Activated CD8-positive, alpha-beta memory T cell treated with anti-CD3 and anti-CD28 coated beads for 24 hours (primary cell): ENCODE data around the gene ABI2.
"Not testable (repeated sequence)": the region's sequence is repeated elsewhere in the genome, so short reads cannot be mapped to it uniquely, and the experiment has no call there.

ENCODE experiments used
- DNase-seq: peaks from one replicate; pipeline ENCODE4 v3.0.0-alpha.2; 2020

Gene ABI2

GRCh38 chr2:203327901-203328759 lies at the start of gene ABI2:
ABI2 (plus strand) TSS chr2:203328394; CDS start chr2:203328515, 121 bp downstream.
- DNase-seq: peak; percentile 86

- DNase-seq: no peak
Observed at GRCh38 chr2:203279288-203279687, 48.9 kb upstream of the ABI2 start.

GRCh38 chr2:203280428-203281064 lies 47.6 kb upstream of the ABI2 start:
- DNase-seq: no peak

DNA sequence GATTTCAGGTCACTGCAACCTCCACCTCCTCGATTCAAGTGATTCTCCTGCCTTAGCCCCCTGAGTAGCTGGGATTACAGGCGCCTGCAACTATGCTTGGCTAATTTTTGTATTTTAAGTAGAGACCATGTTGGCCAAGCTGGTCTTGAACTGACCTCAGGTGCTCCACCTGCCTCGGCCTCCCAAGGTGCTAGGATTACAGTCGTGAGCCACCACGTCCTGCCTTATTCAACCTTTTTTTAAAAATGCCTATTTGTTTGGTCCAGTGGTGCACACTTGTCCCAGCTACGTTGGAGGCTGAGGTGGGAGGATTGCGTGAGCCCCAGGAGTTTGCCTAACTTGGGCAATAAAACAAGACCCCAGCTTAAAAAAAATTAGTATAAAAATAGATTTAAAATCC lies 46.1 kb upstream of the ABI2 start:
- DNase-seq: no peak

GRCh38 chr2:203286532-203286931 lies 41.7 kb upstream of the ABI2 start:
- no peak for DNase-seq

GRCh38 chr2:203301667-203302066 lies 26.5 kb upstream of the ABI2 start:
- DNase-seq: no peak

DNA sequence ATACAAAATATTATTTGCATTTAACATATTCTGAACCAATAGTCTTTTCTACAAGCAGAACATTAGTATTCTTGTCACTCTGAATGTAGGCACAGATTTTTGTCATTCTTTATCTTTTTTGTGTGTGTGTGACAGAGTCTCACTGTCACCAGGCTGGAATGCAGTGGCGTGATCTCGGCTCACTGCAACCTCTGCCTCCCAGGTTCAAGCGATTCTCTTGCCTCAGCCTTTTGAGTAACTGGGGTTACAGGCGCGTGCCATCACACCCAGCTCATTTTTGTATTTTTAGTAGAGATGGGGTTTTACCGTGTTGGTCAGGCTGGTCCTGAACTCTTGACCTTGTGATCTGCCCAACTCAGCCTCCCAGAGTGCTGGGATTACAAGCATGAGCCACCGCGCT lies 25.6 kb upstream of the ABI2 start:
- DNase-seq: not testable (repeated sequence)

- no peak for DNase-seq
Observed at GRCh38 chr2:203310688-203311436, 17.3 kb upstream of the ABI2 start.

GRCh38 chr2:203326356-203326755 lies 1.8 kb upstream of the ABI2 start:
- DNase-seq: no peak

GRCh38 chr2:203327582-203327900 lies 653 bp upstream of the ABI2 start:
- no peak for DNase-seq

DNA sequence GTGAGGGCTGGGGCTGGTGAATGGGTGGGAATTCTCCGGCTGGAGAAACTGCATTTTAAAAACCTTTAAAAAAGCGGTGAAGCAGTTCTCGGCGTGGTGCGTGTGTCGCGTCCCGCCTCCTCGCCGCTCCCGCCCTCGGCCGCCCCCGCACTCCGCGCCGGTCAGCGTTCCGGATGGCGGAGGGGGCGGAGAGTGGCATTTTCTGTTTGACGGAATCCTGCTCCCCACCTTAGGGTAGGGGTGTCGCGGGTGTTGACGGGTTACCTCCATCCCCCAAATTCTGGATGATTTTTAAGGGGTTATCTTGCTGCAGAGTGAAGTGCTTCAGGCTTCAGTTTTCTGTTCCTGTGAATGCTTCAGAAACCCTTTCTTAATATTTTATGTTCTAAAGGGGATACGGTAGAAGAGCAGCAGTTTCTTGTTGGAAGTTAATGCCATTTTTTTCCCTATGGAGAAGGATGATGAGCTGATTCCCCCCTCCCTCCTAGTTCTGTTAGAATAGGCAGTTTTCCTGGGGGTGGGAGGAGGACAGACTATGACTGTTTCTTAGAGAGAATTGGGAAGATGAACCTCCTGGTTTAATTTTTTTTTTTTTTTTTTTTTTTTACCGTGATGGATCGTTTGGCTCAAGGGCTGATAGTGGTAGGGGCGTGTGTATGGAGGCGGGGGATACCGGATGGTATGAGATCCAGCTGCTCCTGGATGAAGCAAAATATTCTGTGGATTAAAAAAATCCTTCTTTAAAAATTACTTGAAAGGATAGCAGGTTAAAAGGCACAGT lies 756 bp downstream of the ABI2 start:
- peak; percentile 76 for DNase-seq

DNA sequence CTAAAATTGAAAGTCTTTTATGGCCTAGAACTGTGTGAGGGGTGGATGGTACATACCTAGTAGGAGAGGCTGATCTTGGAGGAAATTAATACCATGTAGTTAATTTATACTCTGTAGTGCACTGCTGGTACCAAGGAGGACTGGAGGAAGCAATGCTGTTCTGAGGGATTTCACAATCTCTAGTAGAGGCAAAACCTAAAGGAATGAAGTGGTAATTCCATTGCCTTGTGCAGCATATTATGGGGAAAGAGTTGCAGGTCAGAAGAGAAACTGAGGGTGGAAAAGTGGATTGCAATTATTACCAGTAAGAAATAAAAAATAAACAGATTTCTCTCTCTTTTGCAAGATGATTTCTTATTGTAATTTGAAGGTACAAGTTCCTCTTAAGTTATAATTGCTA lies 2.2 kb downstream of the ABI2 start:
- DNase-seq: no peak

- no peak for DNase-seq
Observed at GRCh38 chr2:203338322-203338721, 10.1 kb downstream of the ABI2 start.

- no peak for DNase-seq
Observed at GRCh38 chr2:203340791-203341487, 12.7 kb downstream of the ABI2 start.

- DNase-seq: no peak
Observed at GRCh38 chr2:203341741-203342310, 13.6 kb downstream of the ABI2 start.

DNA sequence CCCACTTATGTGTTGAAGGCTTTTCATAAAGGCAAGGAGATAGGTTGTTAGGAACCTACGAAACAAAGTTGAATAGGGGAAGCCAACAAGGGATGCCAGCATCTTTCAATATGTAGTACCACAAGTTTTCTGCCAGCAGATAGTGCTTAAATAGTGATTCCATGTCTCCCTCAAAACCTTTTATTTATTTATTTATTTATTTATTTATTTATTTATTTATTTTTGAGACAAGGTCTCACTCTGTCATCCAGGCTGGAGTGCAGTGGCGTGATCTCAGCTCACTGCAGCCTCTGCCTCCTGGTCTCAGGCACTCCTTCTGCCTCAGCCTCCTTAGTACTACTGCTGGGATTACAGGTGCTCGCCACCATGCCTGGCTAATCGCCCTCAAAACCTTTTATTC lies 14.2 kb downstream of the ABI2 start:
- DNase-seq: not testable (repeated sequence)

DNA sequence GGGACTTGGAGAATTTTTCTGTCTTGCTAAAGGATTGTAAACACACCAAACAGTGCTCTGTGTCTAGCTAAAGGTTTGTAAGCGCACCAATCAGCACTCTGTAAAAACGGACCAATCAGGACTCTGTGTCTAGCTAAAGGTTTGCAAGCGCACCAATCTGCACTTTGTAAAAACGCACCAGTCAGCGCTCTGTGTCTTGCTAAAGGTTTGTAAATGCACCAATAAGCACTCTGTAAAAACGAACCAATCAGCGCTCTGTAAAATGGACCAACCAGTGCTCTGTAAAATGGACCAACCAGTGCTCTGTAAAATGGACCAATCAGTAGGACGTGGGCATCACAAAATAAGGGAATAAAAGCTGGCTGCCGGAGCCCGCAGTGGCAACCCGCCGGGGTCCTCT lies 16.5 kb downstream of the ABI2 start:
- no peak for DNase-seq

DNA sequence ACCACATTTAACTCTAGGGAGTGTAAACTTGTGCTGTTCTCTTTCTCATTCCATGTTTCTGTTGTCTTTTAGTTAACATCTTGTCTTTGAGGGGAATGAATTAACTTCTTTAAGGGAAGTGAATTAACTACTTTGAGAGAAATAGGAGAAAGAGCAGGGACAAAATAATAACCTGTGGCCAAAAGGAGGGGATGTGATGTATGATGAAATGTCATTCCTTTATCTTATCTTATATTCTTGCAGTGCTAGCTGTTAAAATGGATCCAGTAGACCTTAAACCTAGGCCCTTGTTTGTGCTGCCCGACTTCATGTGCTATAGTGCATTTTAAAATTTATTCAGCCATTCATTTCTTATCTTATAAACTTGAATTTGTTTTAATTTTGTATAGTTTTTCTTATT lies 18.4 kb downstream of the ABI2 start:
- no peak for DNase-seq

DNA sequence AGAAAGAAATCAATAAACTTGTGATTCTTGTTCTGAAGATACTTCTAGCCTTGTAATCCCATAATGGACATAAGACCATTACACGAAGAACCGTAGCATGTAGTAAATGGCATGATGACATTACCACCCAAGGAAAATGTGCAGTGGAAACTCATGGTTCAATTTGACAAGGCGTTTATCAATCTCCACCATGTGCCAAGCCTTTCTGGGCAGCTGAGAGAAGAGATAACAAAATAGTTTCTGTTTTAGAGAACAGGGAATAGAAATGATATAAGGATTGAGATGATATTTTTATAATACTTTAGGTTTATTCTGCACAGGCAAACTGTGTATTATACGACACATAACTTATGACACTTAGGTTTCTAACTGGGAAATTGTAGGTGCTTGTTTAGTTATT lies 19.2 kb downstream of the ABI2 start:
- no peak for DNase-seq

GRCh38 chr2:203352604-203353255 lies 24.5 kb downstream of the ABI2 start:
- no peak for DNase-seq

DNA sequence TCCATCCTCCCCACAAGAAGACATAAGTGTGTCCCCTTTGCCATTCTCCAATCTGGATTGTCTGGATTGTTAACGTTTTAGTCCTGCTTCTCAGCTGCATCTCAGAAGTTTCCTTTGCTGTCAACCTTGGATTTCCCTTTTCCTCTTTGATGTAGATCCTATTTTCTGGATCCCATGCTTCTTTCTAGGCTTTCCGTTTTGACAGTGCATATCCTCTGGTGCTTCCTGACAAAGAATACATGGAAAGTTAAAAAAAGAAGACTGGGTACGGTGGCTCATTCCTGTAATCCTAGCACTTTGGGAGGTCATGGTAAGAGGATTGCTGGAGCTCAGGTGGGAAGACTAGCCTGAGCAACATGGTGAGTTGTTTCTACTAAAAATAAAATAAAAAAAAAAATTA lies 26.8 kb downstream of the ABI2 start:
- no peak for DNase-seq

DNA sequence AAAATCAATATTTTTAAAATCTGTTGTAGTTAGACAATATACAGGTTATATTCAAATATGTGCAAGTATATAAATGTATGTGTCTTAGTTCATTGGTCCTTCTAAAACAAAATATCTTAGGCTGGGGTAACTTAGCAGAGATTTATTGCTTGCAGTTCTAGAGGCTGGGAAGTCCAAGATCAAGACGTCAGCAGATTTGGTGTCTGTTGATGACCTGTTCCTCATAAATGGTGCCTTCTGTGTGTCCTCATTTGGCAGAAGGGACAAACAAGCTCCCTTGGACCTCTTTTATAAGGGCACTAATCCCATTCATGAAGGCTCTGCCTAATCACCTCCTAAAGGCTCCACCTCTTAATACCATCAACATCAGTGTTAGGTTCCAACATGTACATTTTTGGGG lies 31.3 kb downstream of the ABI2 start:
- no peak for DNase-seq
